Endothelial cell of umbilical vein (primary cell): ENCODE results near the gene PAEP. TPM values are rescaled to one million over a fixed set of nuclear protein-coding genes. Genes with fewer than 3 reads are reported as not detected.
"Not testable (repeated sequence)": the region's sequence is repeated elsewhere in the genome, so short reads cannot be mapped to it uniquely, and the experiment has no call there.

Experiments
- BruUV-seq: library from RNA; stranded (reverse); fragments of 400-500 nt; replicated peaks from 2 replicates; lab custom pipeline; 2021; lab: Mats Ljungman, UMichigan
- CTCF ChIA-PET: fragments of 300-600, 350-600 bp; sonication (Branson Sonifier 250); formaldehyde crosslinking; loops from one replicate; lab custom pipeline; 2021; ENCODE audit warnings: antibody characterized with exemption, inconsistent platforms; lab: Charles Lee
- POLR2A ChIA-PET: fragments of 300-600, 350-600 bp; sonication (Branson Sonifier 250); formaldehyde crosslinking; loops from one replicate; lab custom pipeline; 2021; ENCODE audit warnings: antibody characterized with exemption, inconsistent platforms; lab: Charles Lee
- DNase-seq: peaks from one replicate; pipeline ENCODE4 v3.0.0-alpha.2; 2011; ENCODE audit warnings: low read depth, low spot score
- FAIRE-seq: peaks from 2 replicates; lab custom pipeline; 2011; peaks lifted over from hg19 to GRCh38; lab: Jason Lieb, UNC
- H2AFZ ChIP-seq: 2 replicates; pipeline ENCODE4 v1.6.0; 2012; ENCODE audit warnings: low read depth, low read length, control low read depth, inconsistent platforms
- H3K27ac ChIP-seq: 2 replicates; pipeline ENCODE4 v1.5.1; 2011; ENCODE audit warnings: low read depth, mild to moderate bottlenecking, control low read depth, low read length, moderate library complexity; ENCODE audit not compliant: insufficient read depth
- H3K27me3 ChIP-seq, 2 experiments: 2 replicates each; pipeline versions ENCODE4 v1.6.0 to v1.6.1; 2011; ENCODE audit warnings: low read length in 2 of 2, mixed read lengths in 1 of 2; ENCODE audit not compliant: control insufficient read depth in 2 of 2, insufficient read depth in 2 of 2
- H3K36me3 ChIP-seq, 2 experiments: 2 replicates in 1 of 2; 3 replicates in 1 of 2; pipeline ENCODE4 v1.5.1; 2011; ENCODE audit warnings: low read length in 2 of 2, mild to moderate bottlenecking in 1 of 2, moderate library complexity in 1 of 2; ENCODE audit not compliant: control insufficient read depth in 2 of 2, insufficient read depth in 2 of 2; ENCODE audit errors: extremely low read depth in 1 of 2
- H3K4me1 ChIP-seq: 3 replicates; pipeline ENCODE4 v1.5.1; 2011; ENCODE audit warnings: mild to moderate bottlenecking, low read length; ENCODE audit not compliant: control insufficient read depth, insufficient read depth; ENCODE audit errors: extremely low read depth
- H3K4me2 ChIP-seq: 2 replicates; pipeline ENCODE4 v1.6.1; 2011; ENCODE audit warnings: low read length, control low read depth, mixed read lengths; ENCODE audit not compliant: insufficient read depth
- H3K4me3 ChIP-seq, 3 experiments: fragments of 200-600 bp in 1 of 3; sonication (generic), shearing (Covaris generic) in 1 of 3; replicated peaks in 1 of 3; 2 replicates each; pipeline ENCODE4 v1.5.1; 2011 to 2016; ENCODE audit warnings: control low read depth in 3 of 3, low read length in 3 of 3, mild to moderate bottlenecking in 2 of 3, inconsistent platforms in 1 of 3, low read depth in 1 of 3, moderate library complexity in 1 of 3; ENCODE audit not compliant: insufficient read depth in 1 of 3
- H3K79me2 ChIP-seq: 2 replicates; pipeline ENCODE4 v1.6.0; 2012; ENCODE audit warnings: low read length, inconsistent platforms; ENCODE audit not compliant: control insufficient read depth, insufficient read depth
- H3K9ac ChIP-seq: replicated peaks from 2 replicates; pipeline ENCODE3; 2011; ENCODE audit warnings: low read length, control low read depth; ENCODE audit not compliant: insufficient read depth; ENCODE audit errors: extremely low read depth
- H3K9me1 ChIP-seq: replicated peaks from 3 replicates; pipeline ENCODE4 v1.6.0; 2011; ENCODE audit warnings: mild to moderate bottlenecking, low read length; ENCODE audit not compliant: control insufficient read depth, insufficient read depth; ENCODE audit errors: extremely low read depth
- H3K9me3 ChIP-seq: replicated peaks from 2 replicates; pipeline ENCODE4 v1.5.1; 2012; ENCODE audit warnings: low read length, inconsistent platforms; ENCODE audit not compliant: control insufficient read depth, insufficient read depth
- H4K20me1 ChIP-seq: replicated peaks from 2 replicates; pipeline ENCODE3; 2011; ENCODE audit warnings: mild to moderate bottlenecking, low read length; ENCODE audit not compliant: control insufficient read depth, insufficient read depth; ENCODE audit errors: extremely low read depth
- EZH2 ChIP-seq: IDR thresholded peaks from 2 replicates; pipeline ENCODE4 v1.6.1; 2012; ENCODE audit warnings: borderline replicate concordance, low read depth, mild to moderate bottlenecking, moderate library complexity, low read length, inconsistent platforms; ENCODE audit not compliant: severe bottlenecking
- GATA2 ChIP-seq: IDR thresholded peaks from 2 replicates; pipeline ENCODE4 v1.7.0; 2011; ENCODE audit warnings: low read depth, mild to moderate bottlenecking, moderate library complexity, mixed read lengths, low read length; ENCODE audit not compliant: insufficient read length, insufficient read depth
- JUN ChIP-seq: IDR thresholded peaks from 2 replicates; pipeline ENCODE4 v1.6.1; 2011; ENCODE audit warnings: borderline replicate concordance, low read depth; ENCODE audit not compliant: insufficient read length, insufficient read depth
- MYC ChIP-seq: IDR thresholded peaks from one replicate; pipeline ENCODE4 v1.6.1; 2011; ENCODE audit warnings: mild to moderate bottlenecking, low read depth, low read length
- POLR2AphosphoS5 ChIP-seq: IDR thresholded peaks from 2 replicates; pipeline ENCODE4 v1.6.1; 2012; ENCODE audit warnings: low read depth, mild to moderate bottlenecking, control low read depth, low read length, moderate library complexity; ENCODE audit not compliant: insufficient read depth
- dilution Hi-C: fragments of 300-500 bp; cut with MboI; formaldehyde crosslinking; loops from one replicate; pipeline ENCODE4 v1.15.0; 2019; ENCODE audit warnings: low sequenced_read_pairs; ENCODE audit not compliant: extremely low pct_ligation_motif_present
- intact Hi-C: fragments of 100-400 bp; cut with micrococcal nuclease; formaldehyde crosslinking; loops from one replicate; pipeline ENCODE4 v1.10.0; 2022
- polyA plus RNA-seq, 4 experiments: library from polyadenylated mRNA; depleted of rRNA in 3 of 4; stranded (reverse) in 3 of 4; unstranded in 1 of 4; fragments of >200 nt; gene quantifications; 2 replicates each; pipeline versions ENCODE4 v1.2.1 to v1.2.3, GENCODE V29; 2011 to 2012; ENCODE audit warnings: missing spikeins in 1 of 4
- total RNA-seq: library from RNA; stranded (reverse); gene quantifications from 2 replicates; pipeline ENCODE4 v1.2.3, GENCODE V29; 2021
- TF ChIP-seq, protein P1 (sequence below), 2 donors: IDR thresholded peaks; 1 replicate in 1 of 2; 2 replicates in 1 of 2; pipeline ENCODE4 v1.5.1; 2011; ENCODE audit warnings: low read length in 2 of 2, mild to moderate bottlenecking in 2 of 2, moderate library complexity in 2 of 2, control low read depth in 1 of 2, inconsistent platforms in 1 of 2, low read depth in 1 of 2; ENCODE audit not compliant: insufficient read depth in 1 of 2; ENCODE audit errors: extremely low read depth in 1 of 2
- TF ChIP-seq, protein P2 (sequence below): IDR thresholded peaks from 2 replicates; pipeline ENCODE4 v1.6.1; 2011; ENCODE audit not compliant: insufficient read depth, insufficient read length

PAEP gene
- total and polyA plus RNA-seq, 2 donors (not counting 3 experiments of a cell fraction or from before 2014, with no cell fraction given) = not detected

DNA sequence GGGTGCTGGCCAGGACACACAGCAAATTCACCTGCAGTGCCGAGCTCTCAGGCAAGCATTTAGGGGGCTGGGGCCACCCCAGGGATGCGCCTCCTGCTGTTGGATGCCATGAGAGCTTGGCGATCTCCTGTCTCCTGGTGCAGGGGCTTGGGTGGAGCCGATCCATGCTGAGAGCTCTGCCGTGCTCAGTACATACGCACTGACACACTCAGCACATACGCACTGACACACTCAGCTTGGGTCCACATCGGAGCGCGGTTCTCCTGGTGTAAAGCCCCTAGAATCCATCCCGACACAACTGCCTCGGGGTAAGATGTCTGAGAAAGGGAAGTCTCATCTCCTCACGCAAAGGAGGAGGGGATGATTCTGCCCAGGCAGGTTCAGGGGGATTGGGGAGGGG lies 25.9 kb upstream of the PAEP start:
- dilution Hi-C loops, H3K79me2 ChIP-seq, POLR2A ChIA-PET, H3K27me3 ChIP-seq, H3K27ac ChIP-seq, intact Hi-C loops, FAIRE-seq, H3K4me3 ChIP-seq, H3K4me2 ChIP-seq, H2AFZ ChIP-seq, H3K4me1 ChIP-seq, H4K20me1 ChIP-seq, H3K9me3 ChIP-seq, DNase-seq, H3K36me3 ChIP-seq, H3K9me1 ChIP-seq, CTCF ChIA-PET, H3K9ac ChIP-seq, BruUV-seq: not testable (repeated sequence)

DNA sequence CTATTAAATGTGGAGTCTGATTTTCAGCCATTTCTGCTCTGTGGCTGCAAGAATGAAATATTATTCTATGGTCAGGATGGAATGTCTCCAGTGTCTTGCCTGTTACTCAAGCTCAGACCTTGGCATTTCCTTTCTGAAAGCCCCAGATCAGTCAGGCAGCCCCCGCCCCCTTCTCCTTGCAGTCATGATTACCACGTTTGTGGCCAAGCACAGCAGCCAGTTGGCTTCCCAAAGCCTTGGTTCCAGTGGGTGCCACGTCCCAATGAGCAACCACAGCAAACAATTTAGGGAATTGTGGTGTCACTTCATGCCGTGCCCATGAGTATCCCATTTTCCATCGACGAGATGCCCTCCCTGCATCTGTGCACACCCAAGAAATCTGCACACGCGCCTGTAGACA lies 25.3 kb upstream of the PAEP start:
- intact Hi-C loops (no loop called here), dilution Hi-C loops (no loop called here)
- FAIRE-seq = no peak
- Histone ChIP-seq H3K79me2 (no peaks in the 10 kb centered on the region), H3K4me1 (no peaks in the 10 kb centered on the region), H4K20me1 (no peaks in the 10 kb centered on the region), H3K9me1 (no peaks in the 10 kb centered on the region), H3K4me3 (no peak overlapping the region), H3K36me3 (no peaks in the 10 kb centered on the region), H2AFZ (no peak overlapping the region), H3K9ac (no peak overlapping the region), H3K27me3 (peaks cover 0 to 2% of the 10 kb centered on the region in 2 experiments), H3K9me3 (no peaks in the 10 kb centered on the region), H3K4me2 (no peak overlapping the region), H3K27ac (no peak overlapping the region)
- no peak for DNase-seq
- no TSS peak for BruUV-seq
- CTCF ChIA-PET = no interaction called here
- TF ChIP-seq, protein P1, sequence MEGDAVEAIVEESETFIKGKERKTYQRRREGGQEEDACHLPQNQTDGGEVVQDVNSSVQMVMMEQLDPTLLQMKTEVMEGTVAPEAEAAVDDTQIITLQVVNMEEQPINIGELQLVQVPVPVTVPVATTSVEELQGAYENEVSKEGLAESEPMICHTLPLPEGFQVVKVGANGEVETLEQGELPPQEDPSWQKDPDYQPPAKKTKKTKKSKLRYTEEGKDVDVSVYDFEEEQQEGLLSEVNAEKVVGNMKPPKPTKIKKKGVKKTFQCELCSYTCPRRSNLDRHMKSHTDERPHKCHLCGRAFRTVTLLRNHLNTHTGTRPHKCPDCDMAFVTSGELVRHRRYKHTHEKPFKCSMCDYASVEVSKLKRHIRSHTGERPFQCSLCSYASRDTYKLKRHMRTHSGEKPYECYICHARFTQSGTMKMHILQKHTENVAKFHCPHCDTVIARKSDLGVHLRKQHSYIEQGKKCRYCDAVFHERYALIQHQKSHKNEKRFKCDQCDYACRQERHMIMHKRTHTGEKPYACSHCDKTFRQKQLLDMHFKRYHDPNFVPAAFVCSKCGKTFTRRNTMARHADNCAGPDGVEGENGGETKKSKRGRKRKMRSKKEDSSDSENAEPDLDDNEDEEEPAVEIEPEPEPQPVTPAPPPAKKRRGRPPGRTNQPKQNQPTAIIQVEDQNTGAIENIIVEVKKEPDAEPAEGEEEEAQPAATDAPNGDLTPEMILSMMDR (IDR thresholded peaks at IDR 0.05; ENCODE audit: extremely low read depth in 1 of 2, insufficient read depth in 1 of 2, low read depth in 1 of 2, low read length in 2 of 2) = no peak
- no peak for TF ChIP-seq POLR2AphosphoS5
- TF ChIP-seq, protein P2, sequence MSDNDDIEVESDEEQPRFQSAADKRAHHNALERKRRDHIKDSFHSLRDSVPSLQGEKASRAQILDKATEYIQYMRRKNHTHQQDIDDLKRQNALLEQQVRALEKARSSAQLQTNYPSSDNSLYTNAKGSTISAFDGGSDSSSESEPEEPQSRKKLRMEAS = no peak
- TF ChIP-seq MYC = no peak
- TF ChIP-seq EZH2 = no peak
- TF ChIP-seq JUN = no peak
- TF ChIP-seq GATA2 = no peak
- POLR2A ChIA-PET = no interaction called here

DNA sequence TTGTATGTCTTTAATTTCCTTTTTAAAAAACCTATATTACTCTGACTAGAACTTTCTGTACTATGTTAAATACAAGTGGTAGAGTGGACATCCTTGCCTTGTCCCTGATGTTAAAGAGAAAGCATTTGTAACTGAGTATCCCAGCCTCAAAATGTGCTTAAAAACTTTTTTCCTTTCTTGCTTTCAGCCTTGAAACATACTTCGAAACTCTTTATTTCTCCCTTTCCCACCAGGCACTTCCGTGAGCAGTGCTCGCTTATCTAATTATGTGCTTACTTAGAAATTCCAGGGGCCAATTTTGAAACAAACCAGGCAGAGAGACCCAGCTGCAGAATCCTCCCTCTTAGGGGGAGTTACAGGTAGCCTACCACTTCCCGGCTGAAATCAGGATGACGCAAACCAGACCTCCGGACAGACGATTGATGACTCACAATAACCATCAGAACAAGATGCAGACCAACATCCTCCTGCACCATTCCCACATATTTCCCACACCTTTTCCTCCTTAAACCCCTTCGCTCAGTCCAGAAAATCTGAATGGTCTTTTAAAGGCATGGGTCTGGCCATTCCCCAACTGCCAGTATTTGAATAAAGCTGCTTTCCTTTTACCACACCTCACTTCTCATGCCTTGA lies 18.2 kb upstream of the PAEP start:
- H3K9me3 ChIP-seq, DNase-seq, H2AFZ ChIP-seq, H3K9me1 ChIP-seq, H3K4me2 ChIP-seq, CTCF ChIA-PET, H4K20me1 ChIP-seq, H3K4me1 ChIP-seq, dilution Hi-C loops, H3K4me3 ChIP-seq, H3K27me3 ChIP-seq, H3K36me3 ChIP-seq, H3K9ac ChIP-seq, POLR2A ChIA-PET, intact Hi-C loops, H3K79me2 ChIP-seq, H3K27ac ChIP-seq, BruUV-seq: not testable (repeated sequence)
- peak; percentile 15 for FAIRE-seq
